Sigmoid colon (tissue), 4 donors: ENCODE data around the gene ATP8A1.

Experiments
- CTCF ChIP-seq, 4 experiments: fragments of 450-650 bp in 3 of 4; fragments of 200-600 bp in 1 of 4; IDR thresholded peaks; one replicate each; pipeline ENCODE4 v1.5.1; 2016 to 2019; ENCODE audit warnings: antibody characterized with exemption in 4 of 4, mild to moderate bottlenecking in 3 of 4, moderate library complexity in 2 of 4
- EP300 ChIP-seq, 4 donors: sonication (generic); formaldehyde crosslinking; IDR thresholded peaks; one replicate each; pipeline ENCODE4 v1.6.1; 2017; ENCODE audit warnings: antibody characterized with exemption in 4 of 4
- POLR2A ChIP-seq, 2 donors: fragments of 450-650 bp; IDR thresholded peaks; one replicate each; pipeline ENCODE4 v1.6.1; 2016; ENCODE audit warnings: antibody characterized with exemption in 2 of 2, mild to moderate bottlenecking in 2 of 2, moderate library complexity in 2 of 2
- POLR2AphosphoS5 ChIP-seq, 4 donors: sonication (generic); formaldehyde crosslinking; IDR thresholded peaks; one replicate each; pipeline ENCODE4 v1.6.1; 2017; ENCODE audit warnings: antibody characterized with exemption in 4 of 4

DNA sequence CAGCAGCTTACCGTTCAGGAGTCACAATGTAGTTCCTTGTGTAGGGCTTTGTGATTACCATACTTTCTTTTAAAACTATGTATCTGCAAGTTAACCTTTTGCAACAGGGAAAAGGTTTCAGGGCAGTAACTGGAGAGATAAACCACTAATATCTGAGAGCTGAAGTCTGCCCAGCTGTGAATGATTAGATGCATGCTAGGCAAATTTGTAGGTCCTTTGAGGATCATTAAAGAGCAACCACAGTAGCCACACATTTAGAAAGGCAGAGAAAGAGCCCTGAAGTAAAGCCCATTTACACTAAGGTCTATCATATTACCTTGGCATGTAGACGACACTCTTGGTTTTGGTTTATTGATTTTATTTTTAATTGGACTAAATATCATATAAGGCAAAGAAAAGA lies 60.0 kb downstream of the ATP8A1 start:
- TF ChIP-seq CTCF (IDR thresholded peaks at IDR 0.05) = no peak
- no peak for TF ChIP-seq POLR2AphosphoS5 (IDR thresholded peaks at IDR 0.05)
- no peak for TF ChIP-seq POLR2A (IDR thresholded peaks at IDR 0.05)
- TF ChIP-seq EP300 (IDR thresholded peaks at IDR 0.05) = no peak
